Measurements from ENCODE around the gene COL20A1. TPM values are rescaled to one million over a fixed set of nuclear protein-coding genes. Genes with fewer than 3 reads are reported as not detected.

Gene COL20A1
- total and polyA plus RNA-seq, 2 of the 13 experiments (the other 11 are each of a cell fraction or from before 2014, with no cell fraction given): not detected

DNA sequence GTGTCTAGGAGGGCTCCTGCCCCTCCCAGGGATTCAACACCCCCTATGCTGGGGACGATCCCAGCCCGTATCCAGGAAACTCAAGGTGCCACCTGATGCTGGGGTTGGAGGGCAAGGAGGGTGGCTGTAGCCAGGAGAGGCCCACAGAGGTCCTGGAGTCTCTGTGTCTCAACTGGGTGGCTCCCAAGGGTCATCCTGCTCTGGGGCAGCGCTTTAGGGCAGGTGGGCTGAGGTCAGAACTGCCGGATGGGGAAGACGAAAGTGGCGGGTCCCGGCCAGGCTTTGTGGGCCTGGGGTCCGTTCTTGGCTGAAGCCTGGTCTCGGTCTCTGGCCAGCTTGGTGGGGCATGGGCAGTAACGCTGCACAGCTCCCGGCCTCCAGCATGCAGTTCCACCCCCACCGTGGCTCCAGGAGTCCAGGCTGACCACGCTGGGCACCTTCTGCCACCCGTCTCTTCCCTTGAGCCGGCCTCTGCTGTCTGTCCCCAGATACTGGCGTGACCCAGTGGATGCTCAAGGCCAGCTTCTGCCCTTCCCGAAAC is 2.8 kb upstream of the COL20A1 start (continued):
- TF ChIP-seq, protein P1, sequence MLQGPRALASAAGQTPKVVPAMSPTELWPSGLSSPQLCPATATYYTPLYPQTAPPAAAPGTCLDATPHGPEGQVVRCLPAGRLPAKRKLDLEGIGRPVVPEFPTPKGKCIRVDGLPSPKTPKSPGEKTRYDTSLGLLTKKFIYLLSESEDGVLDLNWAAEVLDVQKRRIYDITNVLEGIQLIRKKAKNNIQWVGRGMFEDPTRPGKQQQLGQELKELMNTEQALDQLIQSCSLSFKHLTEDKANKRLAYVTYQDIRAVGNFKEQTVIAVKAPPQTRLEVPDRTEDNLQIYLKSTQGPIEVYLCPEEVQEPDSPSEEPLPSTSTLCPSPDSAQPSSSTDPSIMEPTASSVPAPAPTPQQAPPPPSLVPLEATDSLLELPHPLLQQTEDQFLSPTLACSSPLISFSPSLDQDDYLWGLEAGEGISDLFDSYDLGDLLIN (CRISPR knock-in tag; IDR thresholded peaks at IDR 0.05; ENCODE audit: borderline replicate concordance): peak; percentile 66; the same call in 1 of the 2 replicates
- TF ChIP-seq RAD21 (CRISPR knock-in tag; IDR thresholded peaks at IDR 0.05) (peak; percentile 14; the same call in 1 of the 2 replicates), ZNF720 (CRISPR knock-in tag; IDR thresholded peaks at IDR 0.05) (no peak), MYC (CRISPR knock-in tag; IDR thresholded peaks at IDR 0.05; ENCODE audit: borderline replicate concordance) (no peak), RBM22 (optimal IDR thresholded peaks at IDR 0.05; ENCODE audit: low read length) (no peak), SOX6 (IDR thresholded peaks at IDR 0.05) (no peak), SOX6 (CRISPR knock-in tag; IDR thresholded peaks at IDR 0.05) (no peak), NFIB (CRISPR knock-in tag; IDR thresholded peaks at IDR 0.05; ENCODE audit: borderline replicate concordance) (0 out of 2 replicates have a peak, but pooled peaks have one; percentile 13), ZNF761 (CRISPR knock-in tag; conservative IDR thresholded peaks at IDR 0.05) (no peak), GFI1 (CRISPR knock-in tag; IDR thresholded peaks at IDR 0.05; ENCODE audit: borderline replicate concordance) (0 out of 2 replicates have a peak, but pooled peaks have one; percentile 23), ZNF878 (CRISPR knock-in tag; IDR thresholded peaks at IDR 0.05) (no peak), ZNF274 (CRISPR knock-in tag; IDR thresholded peaks at IDR 0.05) (0 out of 2 replicates have a peak, but pooled peaks have one; percentile 0), HDAC6 (IDR thresholded peaks at IDR 0.05; ENCODE audit: low read depth, low read length) (no peak), ZNF256 (CRISPR knock-in tag; conservative IDR thresholded peaks at IDR 0.05) (no peak), ZNF570 (CRISPR knock-in tag; IDR thresholded peaks at IDR 0.05; ENCODE audit: borderline replicate concordance) (no peak), ZNF354B (CRISPR knock-in tag; IDR thresholded peaks at IDR 0.05) (no peak), ZFX (CRISPR knock-in tag; IDR thresholded peaks at IDR 0.05; ENCODE audit: low read depth) (0 out of 2 replicates have a peak, but pooled peaks have one; percentile 8), KDM5B (CRISPR knock-in tag; IDR thresholded peaks at IDR 0.05; ENCODE audit: borderline replicate concordance) (no peak), TAF15 (IDR thresholded peaks at IDR 0.05; ENCODE audit: low read depth, low read length, poor library complexity, severe bottlenecking) (no peak), ZNF780A (CRISPR knock-in tag; IDR thresholded peaks at IDR 0.05) (no peak), JARID2 (CRISPR knock-in tag; IDR thresholded peaks at IDR 0.05; ENCODE audit: insufficient replicate concordance) (no peak), BRD4 (CRISPR knock-in tag; IDR thresholded peaks at IDR 0.05) (peak; percentile 38; the same call in 1 of the 2 replicates)
- TF ChIP-seq, protein P2, sequence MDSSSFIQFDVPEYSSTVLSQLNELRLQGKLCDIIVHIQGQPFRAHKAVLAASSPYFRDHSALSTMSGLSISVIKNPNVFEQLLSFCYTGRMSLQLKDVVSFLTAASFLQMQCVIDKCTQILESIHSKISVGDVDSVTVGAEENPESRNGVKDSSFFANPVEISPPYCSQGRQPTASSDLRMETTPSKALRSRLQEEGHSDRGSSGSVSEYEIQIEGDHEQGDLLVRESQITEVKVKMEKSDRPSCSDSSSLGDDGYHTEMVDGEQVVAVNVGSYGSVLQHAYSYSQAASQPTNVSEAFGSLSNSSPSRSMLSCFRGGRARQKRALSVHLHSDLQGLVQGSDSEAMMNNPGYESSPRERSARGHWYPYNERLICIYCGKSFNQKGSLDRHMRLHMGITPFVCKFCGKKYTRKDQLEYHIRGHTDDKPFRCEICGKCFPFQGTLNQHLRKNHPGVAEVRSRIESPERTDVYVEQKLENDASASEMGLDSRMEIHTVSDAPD (CRISPR knock-in tag; IDR thresholded peaks at IDR 0.05): no peak
- TF ChIP-seq, protein P3, sequence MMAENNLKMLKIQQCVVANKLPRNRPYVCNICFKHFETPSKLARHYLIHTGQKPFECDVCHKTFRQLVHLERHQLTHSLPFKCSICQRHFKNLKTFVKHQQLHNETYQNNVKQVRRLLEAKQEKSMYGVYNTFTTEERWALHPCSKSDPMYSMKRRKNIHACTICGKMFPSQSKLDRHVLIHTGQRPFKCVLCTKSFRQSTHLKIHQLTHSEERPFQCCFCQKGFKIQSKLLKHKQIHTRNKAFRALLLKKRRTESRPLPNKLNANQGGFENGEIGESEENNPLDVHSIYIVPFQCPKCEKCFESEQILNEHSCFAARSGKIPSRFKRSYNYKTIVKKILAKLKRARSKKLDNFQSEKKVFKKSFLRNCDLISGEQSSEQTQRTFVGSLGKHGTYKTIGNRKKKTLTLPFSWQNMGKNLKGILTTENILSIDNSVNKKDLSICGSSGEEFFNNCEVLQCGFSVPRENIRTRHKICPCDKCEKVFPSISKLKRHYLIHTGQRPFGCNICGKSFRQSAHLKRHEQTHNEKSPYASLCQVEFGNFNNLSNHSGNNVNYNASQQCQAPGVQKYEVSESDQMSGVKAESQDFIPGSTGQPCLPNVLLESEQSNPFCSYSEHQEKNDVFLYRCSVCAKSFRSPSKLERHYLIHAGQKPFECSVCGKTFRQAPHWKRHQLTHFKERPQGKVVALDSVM (CRISPR knock-in tag; IDR thresholded peaks at IDR 0.05): no peak
- TF ChIP-seq, protein P4, sequence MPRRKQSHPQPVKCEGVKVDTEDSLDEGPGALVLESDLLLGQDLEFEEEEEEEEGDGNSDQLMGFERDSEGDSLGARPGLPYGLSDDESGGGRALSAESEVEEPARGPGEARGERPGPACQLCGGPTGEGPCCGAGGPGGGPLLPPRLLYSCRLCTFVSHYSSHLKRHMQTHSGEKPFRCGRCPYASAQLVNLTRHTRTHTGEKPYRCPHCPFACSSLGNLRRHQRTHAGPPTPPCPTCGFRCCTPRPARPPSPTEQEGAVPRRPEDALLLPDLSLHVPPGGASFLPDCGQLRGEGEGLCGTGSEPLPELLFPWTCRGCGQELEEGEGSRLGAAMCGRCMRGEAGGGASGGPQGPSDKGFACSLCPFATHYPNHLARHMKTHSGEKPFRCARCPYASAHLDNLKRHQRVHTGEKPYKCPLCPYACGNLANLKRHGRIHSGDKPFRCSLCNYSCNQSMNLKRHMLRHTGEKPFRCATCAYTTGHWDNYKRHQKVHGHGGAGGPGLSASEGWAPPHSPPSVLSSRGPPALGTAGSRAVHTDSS (CRISPR knock-in tag; conservative IDR thresholded peaks at IDR 0.05): 0 out of 2 replicates have a peak, but pooled peaks have one; percentile 53
